ENCODE results near the gene TFDP2.

TFDP2 gene

DNA sequence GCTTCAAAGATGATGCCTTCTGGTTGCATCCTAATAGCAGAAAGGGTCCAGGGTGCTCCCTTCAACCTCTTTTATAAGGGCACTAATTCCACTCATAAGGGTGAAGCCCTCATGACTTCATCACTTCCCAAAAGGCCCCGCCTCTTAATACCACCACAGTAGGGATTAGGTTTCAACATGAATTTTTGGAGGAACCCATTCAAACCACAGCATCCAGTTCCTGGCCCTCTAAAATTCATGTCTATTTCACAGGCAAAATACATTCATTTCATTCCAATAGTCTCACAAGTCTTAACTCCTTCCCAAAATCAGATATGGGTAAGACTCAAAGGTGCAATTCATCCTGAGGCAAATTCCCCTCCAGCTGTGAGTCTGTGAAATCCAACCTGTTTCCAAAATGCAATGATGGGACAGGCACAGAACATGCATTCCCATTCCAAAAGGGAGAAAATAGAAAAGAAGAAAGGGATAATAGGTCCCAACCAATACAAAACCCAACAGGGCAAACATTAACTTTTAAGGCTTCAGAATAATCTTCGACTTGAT is 148.9 kb downstream of the TFDP2 start:
- TF ChIP-seq TCF12 (IDR thresholded peaks at IDR 0.05; ENCODE audit: low read depth) = no peak
- TF ChIP-seq, protein P1, sequence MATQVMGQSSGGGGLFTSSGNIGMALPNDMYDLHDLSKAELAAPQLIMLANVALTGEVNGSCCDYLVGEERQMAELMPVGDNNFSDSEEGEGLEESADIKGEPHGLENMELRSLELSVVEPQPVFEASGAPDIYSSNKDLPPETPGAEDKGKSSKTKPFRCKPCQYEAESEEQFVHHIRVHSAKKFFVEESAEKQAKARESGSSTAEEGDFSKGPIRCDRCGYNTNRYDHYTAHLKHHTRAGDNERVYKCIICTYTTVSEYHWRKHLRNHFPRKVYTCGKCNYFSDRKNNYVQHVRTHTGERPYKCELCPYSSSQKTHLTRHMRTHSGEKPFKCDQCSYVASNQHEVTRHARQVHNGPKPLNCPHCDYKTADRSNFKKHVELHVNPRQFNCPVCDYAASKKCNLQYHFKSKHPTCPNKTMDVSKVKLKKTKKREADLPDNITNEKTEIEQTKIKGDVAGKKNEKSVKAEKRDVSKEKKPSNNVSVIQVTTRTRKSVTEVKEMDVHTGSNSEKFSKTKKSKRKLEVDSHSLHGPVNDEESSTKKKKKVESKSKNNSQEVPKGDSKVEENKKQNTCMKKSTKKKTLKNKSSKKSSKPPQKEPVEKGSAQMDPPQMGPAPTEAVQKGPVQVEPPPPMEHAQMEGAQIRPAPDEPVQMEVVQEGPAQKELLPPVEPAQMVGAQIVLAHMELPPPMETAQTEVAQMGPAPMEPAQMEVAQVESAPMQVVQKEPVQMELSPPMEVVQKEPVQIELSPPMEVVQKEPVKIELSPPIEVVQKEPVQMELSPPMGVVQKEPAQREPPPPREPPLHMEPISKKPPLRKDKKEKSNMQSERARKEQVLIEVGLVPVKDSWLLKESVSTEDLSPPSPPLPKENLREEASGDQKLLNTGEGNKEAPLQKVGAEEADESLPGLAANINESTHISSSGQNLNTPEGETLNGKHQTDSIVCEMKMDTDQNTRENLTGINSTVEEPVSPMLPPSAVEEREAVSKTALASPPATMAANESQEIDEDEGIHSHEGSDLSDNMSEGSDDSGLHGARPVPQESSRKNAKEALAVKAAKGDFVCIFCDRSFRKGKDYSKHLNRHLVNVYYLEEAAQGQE (IDR thresholded peaks at IDR 0.05; ENCODE audit: low read depth) = no peak
- TF ChIP-seq FOXM1 (IDR thresholded peaks at IDR 0.05; ENCODE audit: borderline replicate concordance, low read depth) = no peak
- no peak for TF ChIP-seq TEAD4 (IDR thresholded peaks at IDR 0.05)
- TF ChIP-seq TAF1 (IDR thresholded peaks at IDR 0.05; ENCODE audit: low read depth) = no peak
- TF ChIP-seq, protein P2, sequence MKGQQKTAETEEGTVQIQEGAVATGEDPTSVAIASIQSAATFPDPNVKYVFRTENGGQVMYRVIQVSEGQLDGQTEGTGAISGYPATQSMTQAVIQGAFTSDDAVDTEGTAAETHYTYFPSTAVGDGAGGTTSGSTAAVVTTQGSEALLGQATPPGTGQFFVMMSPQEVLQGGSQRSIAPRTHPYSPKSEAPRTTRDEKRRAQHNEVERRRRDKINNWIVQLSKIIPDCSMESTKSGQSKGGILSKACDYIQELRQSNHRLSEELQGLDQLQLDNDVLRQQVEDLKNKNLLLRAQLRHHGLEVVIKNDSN (IDR thresholded peaks at IDR 0.05) = no peak
- TF ChIP-seq RAD21 (IDR thresholded peaks at IDR 0.05; ENCODE audit: low read depth) = no peak
- TF ChIP-seq CREB1 (IDR thresholded peaks at IDR 0.05; ENCODE audit: low read depth) = no peak
- TF ChIP-seq NFIC (IDR thresholded peaks at IDR 0.05) = no peak
- TF ChIP-seq YY1 (IDR thresholded peaks at IDR 0.05; ENCODE audit: low read depth) = no peak

DNA sequence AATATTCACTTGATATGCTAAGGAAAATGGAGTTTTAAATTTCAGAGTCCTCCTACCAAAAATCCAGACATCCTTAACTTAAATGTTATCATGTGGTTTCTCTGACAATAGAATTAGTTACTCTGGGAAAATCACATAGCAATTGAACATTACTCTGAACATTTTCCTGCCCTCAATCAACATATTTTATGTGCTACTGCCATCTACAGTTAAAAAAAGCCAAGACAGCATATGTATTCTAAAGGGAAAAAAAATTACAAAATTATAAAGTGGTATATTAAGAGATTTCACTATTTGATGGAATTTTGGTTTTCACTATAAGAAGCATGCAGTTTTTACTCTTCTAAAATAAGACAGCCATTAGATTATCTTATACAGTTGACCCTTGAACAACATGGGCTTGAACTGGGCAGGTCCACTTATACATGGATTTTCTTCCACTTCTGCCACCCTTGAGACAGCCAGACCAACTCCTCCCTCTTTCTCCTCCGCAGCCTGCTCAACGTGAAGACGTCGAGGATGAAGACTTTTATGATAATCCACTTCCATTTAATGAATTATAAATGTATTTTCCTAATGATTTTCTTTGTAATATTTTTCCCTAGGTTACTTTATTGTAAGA is 150.6 kb downstream of the TFDP2 start:
- TF ChIP-seq CEBPB (IDR thresholded peaks at IDR 0.05) = no peak
- peak; percentile 34; the same call in 1 of the 2 replicates for TF ChIP-seq RAD21 (IDR thresholded peaks at IDR 0.05; ENCODE audit: low read depth)

DNA sequence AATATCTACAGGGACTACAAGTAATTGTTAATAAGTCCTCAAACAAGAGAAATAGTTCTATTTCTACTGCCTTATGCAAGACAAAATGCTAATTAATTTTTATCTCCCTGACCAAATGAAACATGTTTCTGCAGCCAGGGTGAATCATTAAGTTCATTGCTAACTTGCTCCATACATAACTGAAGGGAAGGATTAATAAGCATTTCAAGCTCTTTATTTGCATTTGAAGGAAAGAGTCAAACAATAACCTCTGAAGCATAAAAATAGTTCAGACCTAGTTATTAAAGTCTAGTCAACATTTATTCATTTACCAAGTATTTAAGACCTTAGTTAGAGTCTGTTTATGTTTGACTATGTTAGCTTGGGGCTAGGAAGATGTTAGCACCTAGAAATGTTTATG is 152.9 kb downstream of the TFDP2 start:
- TF ChIP-seq EGR1 (IDR thresholded peaks at IDR 0.05) (no peak), YY1 (IDR thresholded peaks at IDR 0.05; ENCODE audit: low read depth) (no peak), NFIC (IDR thresholded peaks at IDR 0.05) (no peak), EP300 (IDR thresholded peaks at IDR 0.05; ENCODE audit: borderline replicate concordance) (no peak), RAD21 (IDR thresholded peaks at IDR 0.05; ENCODE audit: low read depth) (no peak), CEBPB (IDR thresholded peaks at IDR 0.05) (no peak), TEAD4 (IDR thresholded peaks at IDR 0.05) (no peak), CREB1 (IDR thresholded peaks at IDR 0.05; ENCODE audit: low read depth) (no peak), FOXM1 (IDR thresholded peaks at IDR 0.05; ENCODE audit: borderline replicate concordance, low read depth) (no peak), TCF12 (IDR thresholded peaks at IDR 0.05; ENCODE audit: low read depth) (no peak), TAF1 (IDR thresholded peaks at IDR 0.05; ENCODE audit: low read depth) (no peak), ZBTB7A (IDR thresholded peaks at IDR 0.05; ENCODE audit: low read depth) (no peak)
- TF ChIP-seq, protein P3, sequence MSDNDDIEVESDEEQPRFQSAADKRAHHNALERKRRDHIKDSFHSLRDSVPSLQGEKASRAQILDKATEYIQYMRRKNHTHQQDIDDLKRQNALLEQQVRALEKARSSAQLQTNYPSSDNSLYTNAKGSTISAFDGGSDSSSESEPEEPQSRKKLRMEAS (IDR thresholded peaks at IDR 0.05) = no peak
- TF ChIP-seq, protein P2 (IDR thresholded peaks at IDR 0.05) = no peak
- TF ChIP-seq, protein P1 (IDR thresholded peaks at IDR 0.05; ENCODE audit: low read depth) = no peak

DNA sequence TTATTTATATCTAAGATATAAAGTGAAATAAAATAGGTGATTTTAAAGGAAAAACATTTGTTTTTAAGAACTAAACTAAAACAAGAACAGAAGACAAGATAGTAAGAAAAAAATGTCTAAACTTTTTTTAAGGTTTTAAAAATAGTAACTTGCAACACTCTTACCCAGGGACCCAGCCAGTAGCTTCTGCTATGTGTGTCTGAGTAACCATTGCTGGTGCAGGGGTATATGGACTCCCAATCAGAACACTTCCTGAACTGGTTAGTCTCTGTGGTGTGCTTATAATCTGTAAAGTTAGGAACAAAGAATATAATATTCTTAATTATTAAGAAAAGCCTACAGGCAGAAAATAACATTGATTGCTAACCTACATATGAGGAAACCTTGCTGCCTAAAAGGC is 154.5 kb downstream of the TFDP2 start:
- TF ChIP-seq RAD21 (IDR thresholded peaks at IDR 0.05; ENCODE audit: low read depth) (no peak), TCF12 (IDR thresholded peaks at IDR 0.05; ENCODE audit: low read depth) (no peak), CEBPB (IDR thresholded peaks at IDR 0.05) (no peak), EGR1 (IDR thresholded peaks at IDR 0.05) (no peak), CREB1 (IDR thresholded peaks at IDR 0.05; ENCODE audit: low read depth) (no peak), ZBTB7A (IDR thresholded peaks at IDR 0.05; ENCODE audit: low read depth) (no peak), FOXM1 (IDR thresholded peaks at IDR 0.05; ENCODE audit: borderline replicate concordance, low read depth) (no peak), TEAD4 (IDR thresholded peaks at IDR 0.05) (no peak), YY1 (IDR thresholded peaks at IDR 0.05; ENCODE audit: low read depth) (no peak), EP300 (IDR thresholded peaks at IDR 0.05; ENCODE audit: borderline replicate concordance) (no peak)
- TF ChIP-seq, protein P1 (IDR thresholded peaks at IDR 0.05; ENCODE audit: low read depth) = no peak
- TF ChIP-seq, protein P3 (IDR thresholded peaks at IDR 0.05) = no peak
- TF ChIP-seq, protein P2 (IDR thresholded peaks at IDR 0.05) = no peak
